ENCODE results near the gene WDR27. TPM values are rescaled to one million over a fixed set of nuclear protein-coding genes. Genes with fewer than 3 reads are reported as not detected.

Gene WDR27
- total RNA-seq, 3 donors from 2014 or later, result 21.3 to 68.6 (median 56.4) TPM

- Histone ChIP-seq H3K4me3 (no peak overlapping the region), H3K36me3 (no peaks in the 10 kb centered on the region), H3K27ac (no peak overlapping the region), H3K27me3 (no peaks in the 10 kb centered on the region), H3K4me1 (no peaks in the 10 kb centered on the region), H3K9me3 (no peaks in the 10 kb centered on the region)
- TF ChIP-seq POLR2AphosphoS5 (IDR thresholded peaks at IDR 0.05), result no peak
- no peak for TF ChIP-seq POLR2A (IDR thresholded peaks at IDR 0.05)
- no peak for TF ChIP-seq CTCF (IDR thresholded peaks at IDR 0.05)
- intact Hi-C loops (cut with DNase I; ENCODE audit: low total_unique reads), result no loop called here
- no peak for DNase-seq (ENCODE audit: low spot score in 2 of 2)
Measured at GRCh38 chr6:169738204-169738975, 36.6 kb upstream of the WDR27 start.

GRCh38 chr6:169729961-169730360 lies 28.1 kb upstream of the WDR27 start:
- no peaks in the 10 kb centered on the region for H3K9me3 ChIP-seq
- H3K36me3 ChIP-seq, result no peaks in the 10 kb centered on the region
- TF ChIP-seq POLR2AphosphoS5 (IDR thresholded peaks at IDR 0.05) (no peak), POLR2A (IDR thresholded peaks at IDR 0.05) (no peak), CTCF (IDR thresholded peaks at IDR 0.05) (no peak)
- no peaks in the 10 kb centered on the region for H3K4me1 ChIP-seq
- intact Hi-C loops (cut with DNase I; ENCODE audit: low total_unique reads), result no loop called here
- H3K27ac ChIP-seq, result no peak overlapping the region
- no peak for DNase-seq (ENCODE audit: low spot score in 2 of 2)
- no peaks in the 10 kb centered on the region for H3K27me3 ChIP-seq
- no peak overlapping the region for H3K4me3 ChIP-seq

- TF ChIP-seq POLR2AphosphoS5 (IDR thresholded peaks at IDR 0.05) (no peak), CTCF (IDR thresholded peaks at IDR 0.05) (no peak), POLR2A (IDR thresholded peaks at IDR 0.05) (no peak)
- no peak for DNase-seq (ENCODE audit: low spot score in 2 of 2)
- H3K36me3 ChIP-seq, result no peaks in the 10 kb centered on the region
- no peak overlapping the region for H3K27ac ChIP-seq
- intact Hi-C loops (cut with DNase I; ENCODE audit: low total_unique reads), result no loop called here
- peaks cover 0 to 3% of the 10 kb centered on the region in 2 donors for H3K4me1 ChIP-seq
- H3K4me3 ChIP-seq, result no peak overlapping the region
- H3K27me3 ChIP-seq, result no peaks in the 10 kb centered on the region
- H3K9me3 ChIP-seq, result no peaks in the 10 kb centered on the region
Measured at GRCh38 chr6:169726963-169727362, 25.1 kb upstream of the WDR27 start.

- Histone ChIP-seq H3K36me3 (no peaks in the 10 kb centered on the region), H3K27me3 (no peaks in the 10 kb centered on the region), H3K4me1 (peaks cover 0 to 9% of the 10 kb centered on the region in 2 donors), H3K4me3 (no peak overlapping the region), H3K27ac (no peak overlapping the region), H3K9me3 (no peaks in the 10 kb centered on the region)
- DNase-seq (ENCODE audit: low spot score in 2 of 2), result no peak
- intact Hi-C loops (cut with DNase I; ENCODE audit: low total_unique reads), result no loop called here
- no peak for TF ChIP-seq CTCF (IDR thresholded peaks at IDR 0.05)
- no peak for TF ChIP-seq POLR2A (IDR thresholded peaks at IDR 0.05)
- no peak for TF ChIP-seq POLR2AphosphoS5 (IDR thresholded peaks at IDR 0.05)
Measured at GRCh38 chr6:169726049-169726400, 24.2 kb upstream of the WDR27 start.

DNA sequence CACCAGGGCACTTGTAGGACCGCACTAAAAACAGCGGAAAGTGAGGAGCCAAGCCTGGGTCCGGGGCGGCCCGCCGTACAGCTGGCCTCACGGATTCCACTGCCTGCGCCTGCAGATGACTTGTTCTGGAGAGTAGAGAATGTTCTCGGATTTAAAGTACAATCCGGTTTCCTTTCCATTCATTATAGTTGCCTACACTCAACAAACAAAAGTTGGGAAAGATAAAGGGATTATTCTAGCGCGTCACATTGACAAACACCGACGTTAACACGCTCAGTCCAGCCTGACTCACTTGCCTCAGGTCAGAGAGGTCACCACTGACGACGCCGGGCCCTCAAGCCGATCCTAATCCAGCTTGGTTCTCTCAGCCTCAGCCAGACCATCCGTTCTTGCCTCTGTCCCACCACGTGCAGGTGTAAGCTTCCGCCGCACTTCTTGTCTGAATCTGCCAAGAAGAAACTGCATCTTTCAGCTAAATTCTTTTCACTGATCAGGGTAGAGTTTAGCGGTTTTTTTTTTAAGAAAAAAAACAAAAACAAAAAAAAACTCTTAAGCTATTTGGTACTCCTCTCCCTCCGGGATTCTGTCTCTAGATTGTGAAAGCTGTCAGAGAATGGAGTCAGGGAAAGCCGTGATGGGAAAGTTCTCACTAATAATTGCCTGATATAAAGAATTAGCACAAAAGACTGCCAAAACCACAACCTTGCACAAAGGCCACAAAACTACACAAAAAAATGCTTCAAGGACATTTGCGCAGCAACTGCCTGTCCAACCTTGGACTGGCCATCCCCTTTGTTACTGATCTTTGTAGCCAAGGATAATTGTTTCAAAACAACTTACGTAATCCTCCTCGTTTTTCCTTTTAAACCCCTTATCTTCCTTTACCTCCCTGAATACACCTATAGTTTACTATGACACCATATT lies 23.6 kb upstream of the WDR27 start:
- DNase-seq (ENCODE audit: low spot score in 2 of 2), result peak in 1 of 2 donors; percentile 25
- Histone ChIP-seq H3K27ac (peak overlapping the region; percentile 92 to 100), H3K4me1 (peaks cover 0 to 9% of the 10 kb centered on the region in 2 donors), H3K4me3 (peak overlapping the region; percentile 72 to 91 (median 77)), H3K9me3 (no peaks in the 10 kb centered on the region), H3K36me3 (no peaks in the 10 kb centered on the region), H3K27me3 (no peaks in the 10 kb centered on the region)
- TF ChIP-seq CTCF (IDR thresholded peaks at IDR 0.05) (no peak), POLR2AphosphoS5 (IDR thresholded peaks at IDR 0.05) (peak in 1 of 3 donors; percentile 5)
- intact Hi-C loops (cut with DNase I; ENCODE audit: low total_unique reads), result no loop called here

All from breast epithelium (tissue), 4 donors.